ENCODE measurements around the gene MAS1. TPM values are rescaled to one million over a fixed set of nuclear protein-coding genes. Genes with fewer than 3 reads are reported as not detected.
A peak's percentile ranks its signal among the peaks of the same experiment; 100 is the strongest.

MAS1 gene
- total and polyA plus RNA-seq, 8 donors, result under 0.01 to 0.18 TPM; not detected in 6

GRCh38 chr6:159871241-159871640 is 19.5 kb upstream of the MAS1 start:
- Histone ChIP-seq H3K36me3 (no peaks in the 10 kb centered on the region), H3K4me3 (no peak overlapping the region), H3K27ac (no peak overlapping the region), H3K4me1 (no peaks in the 10 kb centered on the region), H3K27me3 (no peaks in the 10 kb centered on the region), H3K9me3 (no peaks in the 10 kb centered on the region)
- 48 to 80% (median 61%) methylated on average over 1 of the region's 1 CpG; no CpG with 5 or more reads in 1 of the 5 donors for WGBS, 5 donors
- peak in 1 of 2 donors; percentile 62 for DNase-seq
- TF ChIP-seq POLR2A (IDR thresholded peaks at IDR 0.05), result no peak
- intact Hi-C loops (cut with DNase I; ENCODE audit: low total_unique reads), result no loop called here

GRCh38 chr6:159871906-159872305 is 18.9 kb upstream of the MAS1 start:
- TF ChIP-seq CTCF (IDR thresholded peaks at IDR 0.05), result no peak
- no peak for TF ChIP-seq POLR2AphosphoS5 (IDR thresholded peaks at IDR 0.05)
- no peak for TF ChIP-seq EP300 (IDR thresholded peaks at IDR 0.05)
- no peak for TF ChIP-seq POLR2A (IDR thresholded peaks at IDR 0.05)
- no peaks in the 10 kb centered on the region for H3K9me3 ChIP-seq
- H3K4me1 ChIP-seq, result no peaks in the 10 kb centered on the region
- no peak overlapping the region for H3K27ac ChIP-seq
- H3K36me3 ChIP-seq, result no peaks in the 10 kb centered on the region
- no peaks in the 10 kb centered on the region for H3K27me3 ChIP-seq
- no peak overlapping the region for H3K4me3 ChIP-seq
- intact Hi-C loops (cut with DNase I; ENCODE audit: low total_unique reads), result no loop called here
- no peak for DNase-seq
- WGBS, 5 donors, result 65 to 83% (median 76%) methylated on average over 5 of the region's 5 CpGs

- peak; percentile 48 to 62 for DNase-seq
- WGBS, 5 donors, result 14 to 33% (median 23%) methylated on average over 2 of the region's 2 CpGs
- TF ChIP-seq POLR2AphosphoS5 (IDR thresholded peaks at IDR 0.05) (no peak), CTCF (IDR thresholded peaks at IDR 0.05) (no peak), EP300 (IDR thresholded peaks at IDR 0.05) (no peak), POLR2A (IDR thresholded peaks at IDR 0.05) (no peak)
- H3K36me3 ChIP-seq, result no peaks in the 10 kb centered on the region
- H3K9me3 ChIP-seq, result no peaks in the 10 kb centered on the region
- no peaks in the 10 kb centered on the region for H3K27me3 ChIP-seq
- H3K4me3 ChIP-seq, result no peak overlapping the region
- H3K4me1 ChIP-seq, result no peaks in the 10 kb centered on the region
- intact Hi-C loops (cut with DNase I; ENCODE audit: low total_unique reads), result no loop called here
- no peak overlapping the region for H3K27ac ChIP-seq
These were observed 16.4 kb upstream of the MAS1 start for GRCh38 chr6:159874435-159874834.

GRCh38 chr6:159875194-159875593 is 15.6 kb upstream of the MAS1 start:
- H3K4me1 ChIP-seq, result no peaks in the 10 kb centered on the region
- 63 to 79% (median 70%) methylated on average over 4 of the region's 4 CpGs for WGBS, 5 donors
- no peaks in the 10 kb centered on the region for H3K27me3 ChIP-seq
- DNase-seq, result no peak
- intact Hi-C loops (cut with DNase I; ENCODE audit: low total_unique reads), result no loop called here
- TF ChIP-seq CTCF (IDR thresholded peaks at IDR 0.05) (no peak), POLR2AphosphoS5 (IDR thresholded peaks at IDR 0.05) (no peak), POLR2A (IDR thresholded peaks at IDR 0.05) (no peak), EP300 (IDR thresholded peaks at IDR 0.05) (no peak)
- H3K4me3 ChIP-seq, result no peak overlapping the region
- H3K36me3 ChIP-seq, result no peaks in the 10 kb centered on the region
- H3K27ac ChIP-seq, result no peak overlapping the region
- H3K9me3 ChIP-seq, result no peaks in the 10 kb centered on the region

GRCh38 chr6:159876242-159876641 is 14.5 kb upstream of the MAS1 start:
- TF ChIP-seq EP300 (IDR thresholded peaks at IDR 0.05) (no peak), POLR2AphosphoS5 (IDR thresholded peaks at IDR 0.05) (no peak), CTCF (IDR thresholded peaks at IDR 0.05) (no peak), POLR2A (IDR thresholded peaks at IDR 0.05) (no peak)
- no peak for DNase-seq
- H3K4me3 ChIP-seq, result no peak overlapping the region
- intact Hi-C loops (cut with DNase I; ENCODE audit: low total_unique reads), result no loop called here
- no peaks in the 10 kb centered on the region for H3K27me3 ChIP-seq
- H3K36me3 ChIP-seq, result no peaks in the 10 kb centered on the region
- no peaks in the 10 kb centered on the region for H3K9me3 ChIP-seq
- no peaks in the 10 kb centered on the region for H3K4me1 ChIP-seq
- H3K27ac ChIP-seq, result no peak overlapping the region
- 82 to 88% (median 86%) methylated on average over 3 of the region's 3 CpGs for WGBS, 5 donors
